H9 (cell line): ENCODE measurements around the gene GAGE13. TPM values are rescaled to one million over a fixed set of nuclear protein-coding genes. Genes with fewer than 3 reads are reported as not detected.
"Not testable (repeated sequence)": the region's sequence is repeated elsewhere in the genome, so short reads cannot be mapped to it uniquely, and the experiment has no call there.

Experiments used
- DNase-seq: peaks from one replicate; pipeline ENCODE4 v3.0.0-alpha.2; 2017
- H2AFZ ChIP-seq: one replicate; pipeline ENCODE4 v1.6.1; 2013; ENCODE audit warnings: mild to moderate bottlenecking, low read length, control low read depth, moderate library complexity
- H2AK5ac ChIP-seq: 2 replicates; pipeline ENCODE4 v1.6.1; 2013; ENCODE audit warnings: low read length, control low read depth, mixed read lengths; ENCODE audit not compliant: insufficient read length
- H2BK120ac ChIP-seq: one replicate; pipeline ENCODE4 v1.6.1; 2013; ENCODE audit warnings: low read depth, mild to moderate bottlenecking, low read length, control low read depth, inconsistent platforms; ENCODE audit not compliant: poor library complexity, severe bottlenecking
- H2BK12ac ChIP-seq: 2 replicates; pipeline ENCODE4 v1.6.1; 2013; ENCODE audit warnings: low read length, control low read depth, mixed read lengths, low read depth; ENCODE audit not compliant: insufficient read length
- H2BK15ac ChIP-seq: 2 replicates; pipeline ENCODE4 v1.6.1; 2013; ENCODE audit warnings: low read depth, low read length, control low read depth
- H2BK20ac ChIP-seq: one replicate; pipeline ENCODE4 v1.6.1; 2013; ENCODE audit warnings: low read depth, mild to moderate bottlenecking, low read length, control low read depth, inconsistent platforms; ENCODE audit not compliant: poor library complexity, severe bottlenecking
- H2BK5ac ChIP-seq: 2 replicates; pipeline ENCODE4 v1.6.1; 2013; ENCODE audit warnings: low read length, control low read depth, mixed read lengths; ENCODE audit not compliant: insufficient read length
- H3K14ac ChIP-seq: 2 replicates; pipeline ENCODE4 v1.6.1; 2013; ENCODE audit warnings: low read length, control low read depth; ENCODE audit not compliant: insufficient read depth
- H3K18ac ChIP-seq: 2 replicates; pipeline ENCODE4 v1.6.1; 2013; ENCODE audit warnings: low read depth, mild to moderate bottlenecking, mixed read lengths, low read length, control low read depth; ENCODE audit not compliant: insufficient read length
- H3K23ac ChIP-seq: 2 replicates; pipeline ENCODE4 v1.6.1; 2013; ENCODE audit warnings: low read length, control low read depth, mixed read lengths, low read depth; ENCODE audit not compliant: insufficient read length
- H3K23me2 ChIP-seq: 2 replicates; pipeline ENCODE4 v1.6.1; 2013; ENCODE audit warnings: low read depth, mild to moderate bottlenecking, mixed read lengths, low read length, control low read depth; ENCODE audit not compliant: insufficient read length, poor library complexity, severe bottlenecking
- H3K27ac ChIP-seq: 2 replicates; pipeline ENCODE4 v1.5.1; 2013; ENCODE audit warnings: low read length, control low read depth, mixed read lengths, low read depth; ENCODE audit not compliant: insufficient read length
- H3K27me3 ChIP-seq: 2 replicates; pipeline ENCODE4 v1.6.1; 2013; ENCODE audit warnings: low read length, control low read depth, inconsistent platforms; ENCODE audit not compliant: insufficient read depth
- H3K4ac ChIP-seq: 2 replicates; pipeline ENCODE4 v1.6.1; 2013; ENCODE audit warnings: low read depth, mild to moderate bottlenecking, control low read depth, inconsistent platforms, low read length, moderate library complexity
- H3K4me1 ChIP-seq: 2 replicates; pipeline ENCODE4 v1.6.1; 2013; ENCODE audit warnings: low read length, control low read depth, inconsistent platforms; ENCODE audit not compliant: insufficient read depth
- H3K4me2 ChIP-seq: 2 replicates; pipeline ENCODE4 v1.6.1; 2013; ENCODE audit warnings: low read length, control low read depth, mixed read lengths; ENCODE audit not compliant: insufficient read length, insufficient read depth
- H3K56ac ChIP-seq: 2 replicates; pipeline ENCODE4 v1.6.1; 2013; ENCODE audit warnings: low read depth, mild to moderate bottlenecking, mixed read lengths, low read length, control low read depth; ENCODE audit not compliant: insufficient read length
- H3K79me1 ChIP-seq: 2 replicates; pipeline ENCODE4 v1.6.1; 2013; ENCODE audit warnings: low read depth, mild to moderate bottlenecking, moderate library complexity, low read length, control low read depth, inconsistent platforms; ENCODE audit not compliant: insufficient read depth, poor library complexity, severe bottlenecking
- H3K79me2 ChIP-seq: 2 replicates; pipeline ENCODE4 v1.6.1; 2013; ENCODE audit warnings: low read length, control low read depth, inconsistent platforms; ENCODE audit not compliant: insufficient read depth
- H3K9ac ChIP-seq: 2 replicates; pipeline ENCODE4 v1.6.1; 2013; ENCODE audit warnings: low read length, control low read depth, mixed read lengths; ENCODE audit not compliant: insufficient read length; ENCODE audit errors: extremely low read depth
- H3K9me3 ChIP-seq: one replicate; pipeline ENCODE4 v1.6.1; 2013; ENCODE audit warnings: low read depth, low read length, inconsistent platforms; ENCODE audit not compliant: control insufficient read depth
- H3T11ph ChIP-seq: one replicate; pipeline ENCODE4 v1.6.1; 2013; ENCODE audit warnings: mild to moderate bottlenecking, low read length, control low read depth, inconsistent platforms
- H4K20me1 ChIP-seq: one replicate; pipeline ENCODE4 v1.6.1; 2013; ENCODE audit not compliant: control insufficient read depth, insufficient read length, insufficient read depth
- H4K5ac ChIP-seq: 2 replicates; pipeline ENCODE4 v1.6.1; 2013; ENCODE audit warnings: low read depth, mild to moderate bottlenecking, mixed read lengths, low read length, control low read depth; ENCODE audit not compliant: insufficient read length
- H4K8ac ChIP-seq: replicated peaks from 2 replicates; pipeline ENCODE4 v1.6.1; 2013; ENCODE audit warnings: low read length, control low read depth, mixed read lengths, low read depth; ENCODE audit not compliant: insufficient read length
- H4K91ac ChIP-seq: 2 replicates; pipeline ENCODE4 v1.6.1; 2013; ENCODE audit warnings: low read depth, mild to moderate bottlenecking, moderate library complexity, mixed read lengths, low read length, control low read depth; ENCODE audit not compliant: insufficient read length
- H3K27ac Mint-ChIP-seq, 3 experiments: 2 replicates in 2 of 3; 3 replicates in 1 of 3; pipeline ENCODE4 v1.8.0; 2020 to 2021; ENCODE audit warnings: mixed read lengths in 3 of 3, mild to moderate bottlenecking in 1 of 3, moderate library complexity in 1 of 3
- H3K27me3 Mint-ChIP-seq: 2 replicates; pipeline ENCODE4 v1.8.0; 2021; ENCODE audit warnings: low read depth, mild to moderate bottlenecking, moderate library complexity, mixed read lengths
- H3K36me3 Mint-ChIP-seq, 3 experiments: 2 replicates in 2 of 3; 3 replicates in 1 of 3; pipeline ENCODE4 v1.8.0; 2020 to 2021; ENCODE audit warnings: low read depth in 3 of 3, mixed read lengths in 3 of 3; ENCODE audit not compliant: insufficient read depth in 1 of 3
- H3K4me1 Mint-ChIP-seq, 2 experiments: 2 replicates each; pipeline ENCODE4 v1.8.0; 2020; ENCODE audit warnings: mixed read lengths in 2 of 2
- H3K4me3 Mint-ChIP-seq, 2 experiments: 2 replicates in 1 of 2; 3 replicates in 1 of 2; pipeline ENCODE4 v1.8.0; 2020 to 2021; ENCODE audit warnings: mild to moderate bottlenecking in 2 of 2, mixed read lengths in 2 of 2, moderate library complexity in 1 of 2
- H3K9me3 Mint-ChIP-seq, 2 experiments: 2 replicates in 1 of 2; 3 replicates in 1 of 2; pipeline ENCODE4 v1.8.0; 2020; ENCODE audit warnings: mild to moderate bottlenecking in 2 of 2, mixed read lengths in 2 of 2, moderate library complexity in 1 of 2
- WGBS: extraction: QIAGEN DNeasy Blood & Tissue Kit; methylation state at CpG from one replicate; pipeline ENCODE4 v1.1.7; 2013; ENCODE audit warnings: missing lambda C conversion rate, low lambda C conversion rate, mixed read lengths; ENCODE audit not compliant: insufficient read length; ENCODE audit errors: extremely low coverage; 5-methylcytosine and 5-hydroxymethylcytosine counted together
- total RNA-seq: library from RNA; stranded (reverse); gene quantifications from 2 replicates; pipeline ENCODE4 v1.2.1, GENCODE V29; 2021

The GAGE13 gene
- total RNA-seq, 1 experiment from 2014 or later: not detected

GRCh38 chrX:49345402-49345801, 14.0 kb downstream of the GAGE13 start:
- no CpG with 5 or more reads among the region's 10 CpGs for WGBS
- H4K5ac ChIP-seq, H3K36me3 Mint-ChIP-seq: not testable (repeated sequence)

DNA sequence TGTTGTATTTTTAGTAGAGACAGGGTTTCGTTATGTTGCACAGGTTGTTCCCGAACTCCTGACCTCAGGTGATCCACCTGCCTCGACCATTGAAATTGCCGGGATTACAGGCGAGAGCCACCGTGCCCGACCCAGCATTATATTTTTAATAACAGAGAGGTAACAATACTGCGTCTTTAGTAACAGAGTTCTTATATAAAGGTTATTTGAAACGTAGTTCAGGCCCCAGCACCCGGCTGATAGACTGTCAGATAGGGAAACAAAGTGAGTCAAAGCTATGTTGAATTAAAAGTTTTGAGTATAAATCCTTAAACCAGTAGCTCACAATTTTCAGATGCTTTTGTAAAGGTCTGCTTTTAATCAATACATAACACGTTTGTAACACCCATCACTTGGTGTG, 14.8 kb downstream of the GAGE13 start:
- H2BK5ac ChIP-seq, H4K91ac ChIP-seq, H3K27me3 ChIP-seq, H3K56ac ChIP-seq, H2BK15ac ChIP-seq, H3K27ac ChIP-seq, H3K36me3 Mint-ChIP-seq, H3K18ac ChIP-seq, H2BK120ac ChIP-seq, H2BK12ac ChIP-seq, H2AFZ ChIP-seq, H3K23me2 ChIP-seq, H4K8ac ChIP-seq, H3T11ph ChIP-seq, H3K4ac ChIP-seq, H3K14ac ChIP-seq, H3K27ac Mint-ChIP-seq, H3K79me1 ChIP-seq, H3K27me3 Mint-ChIP-seq, H2AK5ac ChIP-seq, H3K4me1 Mint-ChIP-seq, H3K4me2 ChIP-seq, H3K4me3 Mint-ChIP-seq, H3K4me1 ChIP-seq, H4K20me1 ChIP-seq, H2BK20ac ChIP-seq, H3K9ac ChIP-seq, H4K5ac ChIP-seq, H3K79me2 ChIP-seq, H3K9me3 ChIP-seq, H3K23ac ChIP-seq: not testable (repeated sequence)
- WGBS: no CpG with 5 or more reads among the region's 11 CpGs
- H3K9me3 Mint-ChIP-seq: peaks cover 7 to 13% of the 10 kb centered on the region in 2 experiments
- DNase-seq: peak; percentile 29

More at GRCh38 chrX:49345402-49345801, 14.0 kb downstream of the GAGE13 start:
- H3K4ac ChIP-seq, H3K27me3 ChIP-seq, H3K23me2 ChIP-seq, H3K79me1 ChIP-seq, H3T11ph ChIP-seq, H3K23ac ChIP-seq, H2BK15ac ChIP-seq, H3K4me3 Mint-ChIP-seq, H4K20me1 ChIP-seq, H3K14ac ChIP-seq, H4K8ac ChIP-seq, H2AFZ ChIP-seq, H2AK5ac ChIP-seq, H3K27ac ChIP-seq, H3K4me1 ChIP-seq, H4K91ac ChIP-seq, DNase-seq, H2BK5ac ChIP-seq, H2BK120ac ChIP-seq, H3K9ac ChIP-seq, H3K4me2 ChIP-seq, H3K18ac ChIP-seq, H2BK12ac ChIP-seq, H3K4me1 Mint-ChIP-seq, H3K9me3 ChIP-seq, H3K79me2 ChIP-seq, H3K27ac Mint-ChIP-seq, H2BK20ac ChIP-seq, H3K27me3 Mint-ChIP-seq, H3K56ac ChIP-seq: not testable (repeated sequence)
- peaks cover 7 to 13% of the 10 kb centered on the region in 2 experiments for H3K9me3 Mint-ChIP-seq
